Vagina (tissue), 2 donors: ENCODE results near the gene RABGAP1L.

Experiments
- POLR2A ChIP-seq, 2 donors: fragments of 450-650 bp; IDR thresholded peaks; one replicate each; pipeline ENCODE4 v1.6.1; 2017; ENCODE audit warnings: antibody characterized with exemption in 2 of 2, mild to moderate bottlenecking in 2 of 2, moderate library complexity in 2 of 2
- POLR2AphosphoS5 ChIP-seq, 2 donors: sonication (generic); formaldehyde crosslinking; IDR thresholded peaks; one replicate each; pipeline ENCODE4 v1.9.0; 2017; ENCODE audit warnings: antibody characterized with exemption in 2 of 2, mild to moderate bottlenecking in 2 of 2, low read depth in 1 of 2; ENCODE audit not compliant: insufficient read depth in 1 of 2
- TF ChIP-seq, protein P1 (sequence below), 3 experiments: fragments of 450-650 bp in 2 of 3; fragments of 200-600 bp in 1 of 3; sonication (generic) in 1 of 3; IDR thresholded peaks; one replicate each; pipeline ENCODE4 v1.5.1; 2017 to 2019; ENCODE audit warnings: antibody characterized with exemption in 3 of 3, mild to moderate bottlenecking in 2 of 3, moderate library complexity in 2 of 3

DNA sequence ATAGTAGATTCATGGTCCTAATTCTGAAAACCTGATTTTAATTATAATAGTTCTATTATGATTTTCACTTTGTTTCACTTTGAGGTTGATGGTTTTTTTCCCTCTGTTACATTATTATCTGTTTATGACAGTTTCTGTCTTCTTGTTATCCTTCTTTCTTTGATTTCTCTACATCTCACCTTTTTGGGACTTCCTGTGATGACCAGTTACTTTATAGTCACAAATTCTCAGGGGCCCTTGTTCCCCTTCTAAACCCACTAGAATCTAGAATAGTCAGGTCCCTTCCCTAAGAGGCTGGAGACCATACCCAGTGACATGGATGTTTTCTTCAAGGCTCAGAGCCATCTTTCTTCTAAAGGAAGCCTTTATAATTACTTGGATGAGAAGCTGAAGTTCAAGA is 526.9 kb downstream of the RABGAP1L start:
- TF ChIP-seq, protein P1, sequence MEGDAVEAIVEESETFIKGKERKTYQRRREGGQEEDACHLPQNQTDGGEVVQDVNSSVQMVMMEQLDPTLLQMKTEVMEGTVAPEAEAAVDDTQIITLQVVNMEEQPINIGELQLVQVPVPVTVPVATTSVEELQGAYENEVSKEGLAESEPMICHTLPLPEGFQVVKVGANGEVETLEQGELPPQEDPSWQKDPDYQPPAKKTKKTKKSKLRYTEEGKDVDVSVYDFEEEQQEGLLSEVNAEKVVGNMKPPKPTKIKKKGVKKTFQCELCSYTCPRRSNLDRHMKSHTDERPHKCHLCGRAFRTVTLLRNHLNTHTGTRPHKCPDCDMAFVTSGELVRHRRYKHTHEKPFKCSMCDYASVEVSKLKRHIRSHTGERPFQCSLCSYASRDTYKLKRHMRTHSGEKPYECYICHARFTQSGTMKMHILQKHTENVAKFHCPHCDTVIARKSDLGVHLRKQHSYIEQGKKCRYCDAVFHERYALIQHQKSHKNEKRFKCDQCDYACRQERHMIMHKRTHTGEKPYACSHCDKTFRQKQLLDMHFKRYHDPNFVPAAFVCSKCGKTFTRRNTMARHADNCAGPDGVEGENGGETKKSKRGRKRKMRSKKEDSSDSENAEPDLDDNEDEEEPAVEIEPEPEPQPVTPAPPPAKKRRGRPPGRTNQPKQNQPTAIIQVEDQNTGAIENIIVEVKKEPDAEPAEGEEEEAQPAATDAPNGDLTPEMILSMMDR (IDR thresholded peaks at IDR 0.05): no peak
- TF ChIP-seq POLR2AphosphoS5 (IDR thresholded peaks at IDR 0.05; ENCODE audit: insufficient read depth in 1 of 2, low read depth in 1 of 2) (no peak), POLR2A (IDR thresholded peaks at IDR 0.05) (no peak)
